Pons (tissue), 1 donor: ENCODE data around the gene TOMM22.

ENCODE experiments used
- DNase-seq: peaks from one replicate; pipeline ENCODE4 v3.0.0-alpha.2; 2016; ENCODE audit warnings: low spot score

TOMM22 gene

GRCh38 chr22:38715176-38715764 is 33.5 kb downstream of the TOMM22 start:
- DNase-seq, result no peak

DNA sequence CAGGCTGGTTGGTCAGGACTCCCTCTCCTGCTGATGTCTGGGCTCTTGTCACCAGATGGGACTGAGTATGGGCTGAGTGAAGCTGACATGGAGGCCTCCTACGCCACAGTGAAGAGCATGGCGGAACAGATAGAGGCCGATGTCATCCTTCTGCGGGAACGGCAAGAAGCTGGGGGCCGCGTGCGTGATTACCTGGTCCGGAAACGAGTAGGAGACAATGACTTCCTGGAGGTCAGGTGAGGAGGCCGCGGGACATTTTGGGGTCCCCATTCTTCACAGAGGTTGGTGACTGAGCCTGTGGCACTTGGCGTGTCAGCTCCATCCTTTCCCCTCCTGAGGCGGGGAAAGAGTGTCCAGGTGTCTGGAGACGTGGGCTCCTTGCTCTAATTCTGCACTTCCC is 34.1 kb downstream of the TOMM22 start:
- DNase-seq, result no peak

GRCh38 chr22:38716271-38716670 is 34.5 kb downstream of the TOMM22 start:
- DNase-seq, result no peak

GRCh38 chr22:38716826-38717225 is 35.1 kb downstream of the TOMM22 start:
- no peak for DNase-seq

DNA sequence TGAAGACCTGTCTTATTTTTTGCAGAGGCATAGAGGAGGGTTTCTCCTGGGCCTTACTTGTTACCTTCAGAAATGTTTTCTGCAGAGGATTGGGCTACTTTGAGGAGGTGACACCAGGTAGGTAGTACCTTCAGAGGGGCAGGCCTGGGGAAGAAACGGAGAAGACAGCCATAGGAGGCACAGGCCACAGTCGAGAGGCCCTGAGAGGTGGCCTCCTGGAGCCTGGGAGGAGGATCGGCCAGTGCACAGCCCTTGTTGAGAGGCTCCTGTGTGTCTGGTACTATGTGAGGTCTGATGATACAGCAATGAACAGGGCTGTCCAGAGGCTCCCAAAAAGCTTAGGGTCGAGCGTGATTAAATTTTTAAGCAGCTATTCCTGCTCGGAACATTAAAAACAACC is 35.5 kb downstream of the TOMM22 start:
- no peak for DNase-seq

DNA sequence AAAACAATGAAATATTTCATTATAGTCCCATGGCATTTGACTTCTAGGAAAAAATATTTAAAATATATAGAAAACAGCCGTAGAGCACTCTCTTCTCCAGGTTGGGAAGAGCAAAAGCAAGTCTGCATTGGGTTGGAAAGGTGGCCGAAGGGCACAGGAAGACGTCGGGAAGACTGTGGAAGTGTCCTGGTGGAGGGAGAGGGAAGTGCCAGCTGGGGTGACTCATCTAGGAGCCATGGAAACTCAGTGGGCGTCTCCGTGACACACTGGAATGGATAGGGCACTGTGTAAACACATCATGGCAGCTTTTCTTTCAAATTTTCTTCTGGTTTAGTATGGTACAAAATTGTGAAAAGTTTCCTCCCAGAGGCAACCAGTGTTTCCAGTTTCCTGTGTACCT is 36.7 kb downstream of the TOMM22 start:
- DNase-seq, result peak; percentile 55

DNA sequence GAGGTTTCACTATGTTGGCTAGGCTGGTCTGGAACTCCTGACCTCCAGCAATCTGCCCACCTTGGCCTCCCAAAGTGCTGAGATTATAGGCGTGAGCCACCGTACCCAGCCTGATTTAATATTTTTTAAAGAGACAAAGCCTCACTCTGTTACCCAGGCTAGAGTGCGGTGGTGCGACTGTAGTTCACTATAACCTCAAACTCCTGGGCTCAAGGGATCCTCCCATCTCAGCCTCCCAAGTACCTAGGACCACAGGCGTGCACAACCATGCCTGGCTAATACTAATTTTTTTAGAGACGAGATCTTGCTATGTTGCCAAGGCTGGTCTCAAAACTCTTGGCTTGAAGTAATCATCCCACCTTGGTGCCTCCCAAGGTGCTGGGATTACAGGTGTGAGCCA is 37.4 kb downstream of the TOMM22 start:
- no peak for DNase-seq

DNA sequence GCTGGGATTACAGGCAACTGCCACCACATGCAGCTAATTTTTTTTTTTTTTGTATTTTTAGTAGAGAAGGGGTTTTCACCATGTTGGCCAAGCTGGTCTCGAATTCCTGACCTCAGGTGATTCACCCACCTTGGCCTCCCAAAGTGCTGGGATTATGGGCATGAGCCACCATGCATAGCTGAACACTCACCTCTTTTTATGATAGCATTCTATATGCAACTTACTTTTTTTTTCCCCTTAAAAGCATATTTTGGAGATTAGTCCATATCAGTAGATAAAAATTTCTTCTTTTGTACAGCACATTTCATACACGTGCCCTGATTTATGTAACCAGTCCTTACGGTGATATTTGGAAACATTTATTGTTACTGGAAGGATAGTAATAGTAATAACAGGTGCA is 38.6 kb downstream of the TOMM22 start:
- no peak for DNase-seq

DNA sequence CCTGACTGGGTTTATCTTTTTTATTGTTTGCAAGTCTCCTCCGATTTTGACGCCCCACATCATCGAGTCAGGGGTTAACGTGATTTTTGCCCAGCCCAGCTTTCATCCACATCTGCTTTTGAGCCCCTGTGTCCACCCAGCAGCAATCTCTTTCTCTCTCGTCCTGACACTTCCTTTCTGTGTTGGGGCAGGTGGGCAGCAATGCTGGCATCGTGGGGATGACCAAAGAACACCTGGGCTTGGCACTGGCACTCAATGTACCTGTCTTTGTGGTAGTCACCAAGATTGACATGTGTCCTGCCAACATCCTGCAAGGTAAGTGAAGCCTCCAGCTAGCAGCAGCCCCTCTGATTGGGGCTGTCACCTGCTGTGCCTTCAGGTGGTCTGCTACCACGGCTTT is 39.8 kb downstream of the TOMM22 start:
- no peak for DNase-seq

DNA sequence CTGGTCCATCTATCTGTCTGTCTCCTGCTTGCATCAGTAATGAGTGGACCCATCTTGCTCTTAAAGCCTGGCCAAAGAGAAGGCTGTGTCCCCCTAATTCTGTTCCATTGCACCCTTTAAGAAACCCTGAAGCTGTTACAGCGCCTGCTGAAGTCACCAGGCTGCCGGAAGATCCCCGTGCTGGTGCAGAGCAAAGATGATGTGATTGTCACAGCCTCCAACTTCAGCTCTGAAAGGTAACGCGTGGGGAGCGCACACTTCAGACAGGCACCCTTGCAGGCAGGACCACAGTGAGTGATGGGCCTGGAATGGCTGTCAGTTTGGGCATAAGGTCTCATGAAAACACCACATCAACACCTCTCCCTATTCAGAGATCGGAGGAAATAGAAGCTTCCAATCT is 42.4 kb downstream of the TOMM22 start:
- DNase-seq, result no peak

- DNase-seq, result peak; percentile 94
Observed at GRCh38 chr22:38724926-38725571, 43.3 kb downstream of the TOMM22 start.

DNA sequence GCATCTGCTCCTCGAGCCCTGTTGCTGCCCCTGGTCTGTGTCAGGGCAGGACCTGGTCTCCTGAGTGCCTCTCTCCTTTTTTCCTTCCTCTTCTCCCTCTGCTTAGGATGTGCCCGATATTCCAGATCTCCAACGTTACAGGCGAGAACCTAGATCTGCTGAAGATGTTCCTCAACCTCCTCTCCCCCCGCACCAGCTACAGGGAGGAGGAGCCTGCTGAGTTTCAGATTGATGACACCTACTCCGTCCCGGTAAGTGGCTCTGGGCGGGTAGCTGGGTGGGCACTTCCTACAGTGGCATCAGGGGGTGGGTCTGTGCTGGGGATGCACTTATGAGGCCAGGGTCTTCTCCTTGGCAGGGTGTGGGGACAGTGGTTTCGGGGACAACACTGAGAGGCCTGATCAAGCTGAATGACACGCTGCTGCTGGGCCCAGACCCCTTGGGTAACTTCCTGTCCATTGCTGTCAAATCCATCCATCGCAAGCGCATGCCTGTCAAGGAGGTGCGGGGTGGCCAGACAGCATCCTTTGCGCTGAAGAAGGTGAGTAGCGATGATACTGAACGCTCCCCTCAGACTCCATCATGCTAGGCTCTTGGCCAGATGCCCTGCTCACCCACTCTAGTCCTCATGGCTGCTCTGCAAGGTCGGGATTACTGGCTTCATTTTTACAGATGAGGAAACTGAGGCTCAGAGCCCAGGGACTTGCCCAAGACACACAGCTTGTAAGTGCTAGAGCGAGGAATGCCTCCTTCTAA is 44.3 kb downstream of the TOMM22 start:
- no peak for DNase-seq

- no peak for DNase-seq
Observed at GRCh38 chr22:38727123-38727522, 45.4 kb downstream of the TOMM22 start.

GRCh38 chr22:38727530-38728451 is 46.0 kb downstream of the TOMM22 start:
- DNase-seq, result no peak

DNA sequence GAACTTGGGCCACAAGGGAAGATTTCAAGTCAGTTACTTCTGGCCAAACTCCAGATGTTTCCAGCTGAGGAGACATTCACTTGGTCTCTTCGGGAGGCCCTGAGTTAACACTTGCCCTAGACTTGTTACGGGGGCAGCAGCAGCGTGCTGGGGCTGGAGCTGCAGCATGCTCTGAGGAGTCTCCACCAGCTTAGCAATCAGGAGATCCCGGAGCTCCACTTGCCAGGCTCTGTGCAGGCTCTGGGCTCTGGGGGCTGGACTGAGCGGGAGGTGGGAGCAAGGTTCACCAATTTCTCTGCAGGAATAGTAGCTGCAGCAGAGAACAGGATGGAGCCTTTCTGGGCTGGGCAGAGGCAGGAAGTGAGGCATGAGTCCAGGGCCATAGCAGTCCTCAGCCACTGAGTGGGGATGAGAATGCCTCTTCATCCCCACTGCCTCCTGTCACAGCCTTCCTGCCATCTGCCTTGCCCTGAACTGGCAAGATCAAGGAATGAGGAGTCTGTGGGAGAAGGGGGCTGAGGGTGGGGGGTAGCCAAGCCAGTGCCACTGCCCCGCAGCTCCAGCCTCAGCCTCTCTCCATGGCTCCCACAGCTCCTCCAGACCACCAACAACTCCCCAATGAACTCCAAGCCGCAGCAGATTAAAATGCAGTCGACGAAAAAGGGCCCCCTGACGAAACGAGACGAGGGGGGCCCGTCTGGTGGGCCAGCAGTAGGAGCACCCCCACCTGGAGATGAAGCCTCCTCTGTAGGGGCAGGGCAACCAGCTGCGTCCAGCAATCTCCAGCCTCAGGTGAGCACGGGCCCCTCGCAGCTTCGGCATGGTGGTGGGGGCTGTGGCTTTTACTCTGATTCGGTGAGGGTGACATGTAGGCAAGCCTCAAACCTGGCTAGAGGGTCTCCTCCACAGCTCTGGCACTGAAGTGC is 47.4 kb downstream of the TOMM22 start:
- no peak for DNase-seq

GRCh38 chr22:38729946-38730345 is 48.2 kb downstream of the TOMM22 start:
- no peak for DNase-seq

DNA sequence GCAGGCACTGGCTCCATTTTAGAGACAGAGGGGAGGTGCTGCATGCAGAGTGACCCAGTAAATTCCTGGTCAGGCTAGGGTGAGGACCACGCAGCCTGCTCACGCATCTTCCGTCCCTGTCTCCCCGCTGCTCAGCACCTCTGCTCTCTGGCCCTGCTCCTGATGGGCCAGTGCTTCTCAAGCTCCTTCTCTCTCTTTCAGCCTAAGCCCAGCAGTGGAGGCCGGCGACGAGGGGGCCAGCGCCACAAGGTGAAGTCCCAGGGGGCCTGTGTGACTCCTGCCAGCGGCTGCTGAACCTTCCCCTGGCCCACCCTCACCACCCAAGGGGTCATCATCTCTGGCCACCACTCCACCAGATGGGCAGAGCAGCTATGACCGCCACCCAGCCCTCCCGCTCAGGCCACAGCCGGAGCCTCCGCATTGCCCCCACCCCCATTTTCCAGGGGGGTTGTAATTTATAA is 48.7 kb downstream of the TOMM22 start:
- no peak for DNase-seq

DNA sequence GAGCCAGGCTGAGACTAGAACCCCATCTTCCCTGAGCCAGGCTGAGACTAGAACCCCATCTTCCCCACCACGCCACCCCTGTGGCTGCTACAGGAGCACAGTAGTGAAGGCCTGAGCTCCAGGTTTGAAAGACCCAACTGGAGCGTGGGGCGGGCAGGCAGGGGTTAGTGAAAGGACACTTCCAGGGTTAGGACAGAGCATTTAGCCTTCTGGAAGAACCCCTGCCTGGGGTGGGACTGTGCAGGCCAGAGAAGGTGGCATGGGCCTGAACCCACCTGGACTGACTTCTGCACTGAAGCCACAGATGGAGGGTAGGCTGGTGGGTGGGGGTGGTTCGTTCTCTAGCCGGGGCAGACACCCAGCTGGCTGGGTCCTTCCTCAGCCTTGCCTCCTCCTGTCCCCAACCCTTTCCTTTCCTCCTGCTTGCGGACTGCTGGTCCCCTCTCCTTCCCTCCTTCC is 50.0 kb downstream of the TOMM22 start:
- DNase-seq, result no peak

DNA sequence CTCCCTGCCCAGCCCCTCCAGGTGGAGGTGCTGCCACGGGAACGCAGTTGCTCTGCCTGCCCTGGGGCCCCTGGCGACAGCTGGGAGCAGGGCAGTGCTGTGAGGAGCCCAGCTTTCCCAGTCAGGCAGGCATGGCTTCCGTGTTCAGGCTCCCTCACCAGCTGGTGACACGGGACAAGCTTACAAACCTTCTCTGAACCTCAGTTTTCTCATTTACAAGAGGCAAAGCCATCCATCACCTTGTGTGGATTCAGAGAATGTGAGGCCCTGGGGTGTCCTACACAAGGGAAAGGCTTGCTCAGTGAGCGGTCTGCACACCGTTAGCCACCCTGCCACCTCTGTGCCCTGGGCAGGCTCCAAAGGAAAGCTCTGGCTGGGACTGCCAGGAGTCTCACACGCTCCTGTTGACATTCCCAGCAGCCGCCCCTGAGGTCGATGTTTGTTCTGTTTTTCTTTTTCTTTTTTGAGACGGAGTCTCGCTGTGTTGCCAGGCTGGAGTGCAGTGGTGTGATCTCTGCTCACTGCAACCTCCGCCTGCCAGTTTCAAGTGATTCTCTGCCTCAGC is 50.6 kb downstream of the TOMM22 start:
- no peak for DNase-seq

GRCh38 chr22:38733329-38733723 is 51.6 kb downstream of the TOMM22 start:
- DNase-seq, result peak; percentile 53
